ENCODE measurements around the gene LPP. TPM values are rescaled to one million over a fixed set of nuclear protein-coding genes. Genes with fewer than 3 reads are reported as not detected.

LPP gene
- total RNA-seq, 1 experiment from 2014 or later = 148 TPM

DNA sequence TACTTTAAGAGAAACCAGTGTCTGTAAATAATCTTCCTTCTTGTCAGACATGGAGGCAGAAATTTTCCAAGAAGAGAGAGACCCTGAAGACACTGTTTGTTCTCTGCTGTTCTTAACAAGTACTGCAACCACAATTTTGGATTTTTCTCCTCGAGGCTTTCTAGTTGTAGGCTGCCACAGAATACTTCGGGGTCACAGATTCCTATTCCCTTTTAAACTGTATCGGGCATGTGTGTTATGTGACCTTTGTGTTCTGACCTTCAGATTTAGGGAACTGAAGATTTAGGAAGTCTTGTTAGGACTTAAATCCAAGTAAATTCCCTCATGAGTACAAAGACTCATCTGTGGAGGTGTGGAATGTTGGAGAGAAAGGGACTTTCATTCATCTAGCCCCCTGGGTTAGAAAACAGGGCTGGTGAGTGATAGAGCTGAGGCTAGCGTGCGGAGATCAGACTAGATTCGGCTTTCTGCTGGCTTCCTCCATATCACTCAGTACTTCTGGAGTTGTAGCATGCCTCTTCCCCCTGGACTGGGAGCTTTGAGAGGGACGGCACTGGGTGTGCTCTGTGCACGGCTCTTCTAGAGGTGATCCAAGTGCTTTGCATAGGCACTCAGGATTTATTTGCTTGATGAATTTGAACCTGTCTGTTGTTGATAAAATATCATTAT is 237.0 kb downstream of the LPP start:
- no peaks in the 10 kb centered on the region for H3K9me2 ChIP-seq (ENCODE audit: insufficient read depth)
- H3K4me1 ChIP-seq (replicated peaks; ENCODE audit: insufficient read depth) = 0 out of 2 replicates have a peak, but pooled peaks cover 5% of the 10 kb centered on the region
- BruUV-seq (replicated peaks) = no TSS peak
- no peaks in the 10 kb centered on the region; the same call in 1 of the 2 replicates for H3K36me3 ChIP-seq (ENCODE audit: low read depth)
- H3K27me3 ChIP-seq (ENCODE audit: insufficient read depth, low read depth) = no peaks in the 10 kb centered on the region
- H3K79me2 ChIP-seq (ENCODE audit: low read depth) = no peaks in the 10 kb centered on the region; the same call in 1 of the 2 replicates
- ChIA-PET CTCF (no interaction called here), POLR2A (ENCODE audit: unreplicated experiment) (interaction anchor here (0.5 kb wide), 1 partner anchor 8 kb away, joined by 9 read pairs; no protein-coding TSS in a partner anchor)
- no peak overlapping the region for H2AFZ ChIP-seq
- H3F3A ChIP-seq (ENCODE audit: insufficient read depth, low read depth) = 0 out of 2 replicates have a peak, but pooled peaks cover under 1% of the 10 kb centered on the region
- H3K4me3 ChIP-seq = no peak overlapping the region
- H3K9me3 ChIP-seq (ENCODE audit: insufficient read depth, low read depth) = no peaks in the 10 kb centered on the region
- no peak for DNase-seq
- H4K20me1 ChIP-seq (ENCODE audit: insufficient read depth) = no peaks in the 10 kb centered on the region
- TF ChIP-seq, protein P1, sequence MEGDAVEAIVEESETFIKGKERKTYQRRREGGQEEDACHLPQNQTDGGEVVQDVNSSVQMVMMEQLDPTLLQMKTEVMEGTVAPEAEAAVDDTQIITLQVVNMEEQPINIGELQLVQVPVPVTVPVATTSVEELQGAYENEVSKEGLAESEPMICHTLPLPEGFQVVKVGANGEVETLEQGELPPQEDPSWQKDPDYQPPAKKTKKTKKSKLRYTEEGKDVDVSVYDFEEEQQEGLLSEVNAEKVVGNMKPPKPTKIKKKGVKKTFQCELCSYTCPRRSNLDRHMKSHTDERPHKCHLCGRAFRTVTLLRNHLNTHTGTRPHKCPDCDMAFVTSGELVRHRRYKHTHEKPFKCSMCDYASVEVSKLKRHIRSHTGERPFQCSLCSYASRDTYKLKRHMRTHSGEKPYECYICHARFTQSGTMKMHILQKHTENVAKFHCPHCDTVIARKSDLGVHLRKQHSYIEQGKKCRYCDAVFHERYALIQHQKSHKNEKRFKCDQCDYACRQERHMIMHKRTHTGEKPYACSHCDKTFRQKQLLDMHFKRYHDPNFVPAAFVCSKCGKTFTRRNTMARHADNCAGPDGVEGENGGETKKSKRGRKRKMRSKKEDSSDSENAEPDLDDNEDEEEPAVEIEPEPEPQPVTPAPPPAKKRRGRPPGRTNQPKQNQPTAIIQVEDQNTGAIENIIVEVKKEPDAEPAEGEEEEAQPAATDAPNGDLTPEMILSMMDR (conservative IDR thresholded peaks at IDR 0.05) = no peak
- intact Hi-C loops (cut with micrococcal nuclease; ENCODE audit: unreplicated experiment) = no loop called here
- no peak overlapping the region for H3K4me2 ChIP-seq
- H3K27ac ChIP-seq = no peak overlapping the region

DNA sequence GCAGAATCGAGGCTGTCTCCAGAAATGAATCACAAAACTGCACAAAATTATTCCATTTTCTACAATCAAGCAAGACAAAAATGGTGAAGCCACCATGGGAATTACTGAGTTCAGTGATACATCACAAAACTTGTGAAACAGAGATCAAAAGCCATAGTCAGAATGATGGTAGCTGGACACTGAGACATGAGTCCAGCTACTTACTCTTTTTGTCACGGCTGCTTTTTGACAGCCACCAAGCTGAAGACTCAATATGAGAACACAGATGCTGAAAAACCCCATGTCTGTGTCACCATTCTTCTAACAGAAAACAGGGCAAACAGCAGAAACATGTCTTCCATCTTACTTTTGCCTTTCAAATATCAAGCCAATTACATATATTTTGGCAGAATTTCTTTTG is 237.6 kb downstream of the LPP start:
- TF ChIP-seq EZH2 (IDR thresholded peaks at IDR 0.05; ENCODE audit: low read depth) = no peak
- TF ChIP-seq, protein P1 (conservative IDR thresholded peaks at IDR 0.05) = no peak
- Histone ChIP-seq H3K9me2 (ENCODE audit: insufficient read depth) (no peaks in the 10 kb centered on the region), H3K9me3 (ENCODE audit: insufficient read depth, low read depth) (no peaks in the 10 kb centered on the region), H3K36me3 (ENCODE audit: low read depth) (no peaks in the 10 kb centered on the region; the same call in 1 of the 2 replicates), H3K4me1 (replicated peaks; ENCODE audit: insufficient read depth) (0 out of 2 replicates have a peak, but pooled peaks cover 5% of the 10 kb centered on the region), H3K79me2 (ENCODE audit: low read depth) (no peaks in the 10 kb centered on the region; the same call in 1 of the 2 replicates), H4K20me1 (ENCODE audit: insufficient read depth) (no peaks in the 10 kb centered on the region), H3K27ac (no peak overlapping the region), H3F3A (ENCODE audit: insufficient read depth, low read depth) (peaks cover 5% of the 10 kb centered on the region; the same call in 1 of the 2 replicates), H3K27me3 (ENCODE audit: insufficient read depth, low read depth) (no peaks in the 10 kb centered on the region), H2AFZ (no peak overlapping the region), H3K4me2 (no peak overlapping the region), H3K4me3 (no peak overlapping the region)
- ChIA-PET POLR2A (ENCODE audit: unreplicated experiment) (interaction anchor here (0.5 kb wide), 1 partner anchor 8 kb away, joined by 9 read pairs; no protein-coding TSS in a partner anchor), CTCF (no interaction called here)
- DNase-seq = no peak
- intact Hi-C loops (cut with micrococcal nuclease; ENCODE audit: unreplicated experiment) = no loop called here
- no TSS peak for BruUV-seq (replicated peaks)

DNA sequence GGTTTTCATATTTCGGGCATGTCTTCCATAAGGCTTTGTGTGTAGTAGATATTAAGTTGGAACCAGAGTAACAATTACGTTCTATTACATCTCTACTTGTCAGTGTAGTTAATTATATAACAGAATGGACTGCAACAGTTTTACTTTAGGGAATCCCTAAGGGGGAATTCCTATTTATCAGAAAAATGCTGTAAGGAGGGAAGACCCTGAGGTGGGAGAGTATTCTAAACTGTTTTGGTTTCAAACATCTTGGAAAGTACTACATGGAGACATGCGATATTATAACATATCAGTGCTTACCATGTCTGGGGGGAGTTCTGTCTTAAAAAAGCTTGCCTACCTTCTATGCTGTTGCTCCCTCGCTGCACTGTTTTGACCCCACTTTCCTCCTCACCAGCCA is 238.1 kb downstream of the LPP start:
- intact Hi-C loops (cut with micrococcal nuclease; ENCODE audit: unreplicated experiment) = no loop called here
- no peaks in the 10 kb centered on the region for H3K27me3 ChIP-seq (ENCODE audit: insufficient read depth, low read depth)
- H4K20me1 ChIP-seq (ENCODE audit: insufficient read depth) = no peaks in the 10 kb centered on the region
- H2AFZ ChIP-seq = no peak overlapping the region
- DNase-seq = no peak
- no peak overlapping the region for H3K27ac ChIP-seq
- H3K9me2 ChIP-seq (ENCODE audit: insufficient read depth) = no peaks in the 10 kb centered on the region
- H3K9me3 ChIP-seq (ENCODE audit: insufficient read depth, low read depth) = no peaks in the 10 kb centered on the region
- POLR2A ChIA-PET (ENCODE audit: unreplicated experiment) = no interaction called here
- CTCF ChIA-PET = no interaction called here
- no peaks in the 10 kb centered on the region; the same call in 1 of the 2 replicates for H3K79me2 ChIP-seq (ENCODE audit: low read depth)
- no TSS peak for BruUV-seq (replicated peaks)
- H3F3A ChIP-seq (ENCODE audit: insufficient read depth, low read depth) = peaks cover 5% of the 10 kb centered on the region; the same call in 1 of the 2 replicates
- no peak overlapping the region for H3K4me3 ChIP-seq
- no peak overlapping the region for H3K4me2 ChIP-seq
- H3K36me3 ChIP-seq (ENCODE audit: low read depth) = no peaks in the 10 kb centered on the region; the same call in 1 of the 2 replicates
- TF ChIP-seq, protein P1 (conservative IDR thresholded peaks at IDR 0.05) = no peak
- no peak for TF ChIP-seq EZH2 (IDR thresholded peaks at IDR 0.05; ENCODE audit: low read depth)
- H3K4me1 ChIP-seq (replicated peaks; ENCODE audit: insufficient read depth) = 0 out of 2 replicates have a peak, but pooled peaks cover 5% of the 10 kb centered on the region

Measured in PC-9 (cell line).